WERI-Rb-1 (cell line): ENCODE measurements around the gene AFTPH.

Experiments used
- DNase-seq: peaks from one replicate; pipeline ENCODE4 v3.0.0-alpha.2; 2020
- H3K27ac ChIP-seq: fragments of 250-450 bp; sonication (Bioruptor Pico); 2 replicates; pipeline ENCODE4 v1.5.1; 2020; ENCODE audit warnings: mild to moderate bottlenecking, moderate library complexity
- H3K27me3 ChIP-seq: fragments of 250-450 bp; sonication (Bioruptor Pico); 2 replicates; pipeline ENCODE4 v1.5.1; 2021; ENCODE audit warnings: mild to moderate bottlenecking, low read depth, moderate library complexity; ENCODE audit not compliant: insufficient read depth, severe bottlenecking
- H3K36me3 ChIP-seq: fragments of 250-450 bp; sonication (Bioruptor Pico); 2 replicates; pipeline ENCODE4 v1.5.1; 2020; ENCODE audit warnings: mild to moderate bottlenecking, moderate library complexity
- H3K4me3 ChIP-seq: 2 replicates; pipeline ENCODE4 v1.5.1; 2011; ENCODE audit warnings: low read depth, mild to moderate bottlenecking, control low read depth, low read length
- H3K9me3 ChIP-seq: fragments of 250-450 bp; sonication (Bioruptor Pico); 2 replicates; pipeline ENCODE4 v1.5.1; 2021; ENCODE audit warnings: mild to moderate bottlenecking, moderate library complexity; ENCODE audit not compliant: severe bottlenecking
- TF ChIP-seq, protein P1 (sequence below): IDR thresholded peaks from 2 replicates; pipeline ENCODE4 v1.5.1; 2011; ENCODE audit warnings: low read depth, mild to moderate bottlenecking, control low read depth, inconsistent platforms, low read length

Gene AFTPH

DNA sequence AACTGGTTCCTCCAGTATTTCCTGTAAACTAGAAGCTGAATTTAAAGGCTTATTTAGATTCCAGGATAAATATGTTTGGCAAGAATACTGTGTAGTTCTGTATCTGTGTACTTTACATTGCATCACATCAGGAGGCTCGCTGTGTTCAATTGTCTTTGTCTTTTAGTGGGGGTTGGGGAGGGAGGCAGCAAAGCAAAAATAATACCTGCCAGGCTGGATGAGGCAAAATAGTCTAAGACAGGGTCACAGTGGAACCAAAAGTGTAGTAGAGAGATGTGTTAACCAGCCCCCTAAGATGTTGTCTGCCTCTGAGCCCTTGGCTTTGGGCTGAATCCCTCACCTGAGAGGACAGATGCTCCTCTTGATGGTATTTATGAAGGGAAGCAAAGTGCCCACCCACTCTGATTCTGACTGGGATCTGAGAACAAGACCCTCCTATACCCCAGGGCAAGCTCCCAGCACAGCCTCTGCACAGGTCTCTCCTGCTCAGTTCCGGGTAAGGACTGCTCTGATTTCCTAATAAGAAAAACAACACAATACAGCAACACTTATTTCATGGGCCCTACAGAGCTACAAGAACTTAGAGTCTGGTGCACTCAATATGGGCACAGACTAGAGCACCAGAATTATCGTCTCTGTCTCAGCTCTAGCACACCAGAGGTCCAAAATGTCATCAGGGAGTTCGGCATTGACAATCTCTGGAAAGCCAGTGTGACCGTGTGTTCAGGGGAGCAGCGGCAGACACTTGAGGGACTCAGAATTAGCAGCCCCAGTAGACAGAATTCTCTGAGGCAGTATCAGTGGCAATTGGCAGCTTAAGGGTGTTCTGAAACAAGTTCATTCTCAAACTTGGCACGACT, 7.2 kb upstream of the AFTPH start:
- no peaks in the 10 kb centered on the region for H3K9me3 ChIP-seq
- H3K27ac ChIP-seq: no peak overlapping the region
- H3K27me3 ChIP-seq: no peaks in the 10 kb centered on the region
- H3K36me3 ChIP-seq: no peaks in the 10 kb centered on the region
- TF ChIP-seq, protein P1, sequence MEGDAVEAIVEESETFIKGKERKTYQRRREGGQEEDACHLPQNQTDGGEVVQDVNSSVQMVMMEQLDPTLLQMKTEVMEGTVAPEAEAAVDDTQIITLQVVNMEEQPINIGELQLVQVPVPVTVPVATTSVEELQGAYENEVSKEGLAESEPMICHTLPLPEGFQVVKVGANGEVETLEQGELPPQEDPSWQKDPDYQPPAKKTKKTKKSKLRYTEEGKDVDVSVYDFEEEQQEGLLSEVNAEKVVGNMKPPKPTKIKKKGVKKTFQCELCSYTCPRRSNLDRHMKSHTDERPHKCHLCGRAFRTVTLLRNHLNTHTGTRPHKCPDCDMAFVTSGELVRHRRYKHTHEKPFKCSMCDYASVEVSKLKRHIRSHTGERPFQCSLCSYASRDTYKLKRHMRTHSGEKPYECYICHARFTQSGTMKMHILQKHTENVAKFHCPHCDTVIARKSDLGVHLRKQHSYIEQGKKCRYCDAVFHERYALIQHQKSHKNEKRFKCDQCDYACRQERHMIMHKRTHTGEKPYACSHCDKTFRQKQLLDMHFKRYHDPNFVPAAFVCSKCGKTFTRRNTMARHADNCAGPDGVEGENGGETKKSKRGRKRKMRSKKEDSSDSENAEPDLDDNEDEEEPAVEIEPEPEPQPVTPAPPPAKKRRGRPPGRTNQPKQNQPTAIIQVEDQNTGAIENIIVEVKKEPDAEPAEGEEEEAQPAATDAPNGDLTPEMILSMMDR: no peak
- H3K4me3 ChIP-seq: no peak overlapping the region
- DNase-seq: no peak

DNA sequence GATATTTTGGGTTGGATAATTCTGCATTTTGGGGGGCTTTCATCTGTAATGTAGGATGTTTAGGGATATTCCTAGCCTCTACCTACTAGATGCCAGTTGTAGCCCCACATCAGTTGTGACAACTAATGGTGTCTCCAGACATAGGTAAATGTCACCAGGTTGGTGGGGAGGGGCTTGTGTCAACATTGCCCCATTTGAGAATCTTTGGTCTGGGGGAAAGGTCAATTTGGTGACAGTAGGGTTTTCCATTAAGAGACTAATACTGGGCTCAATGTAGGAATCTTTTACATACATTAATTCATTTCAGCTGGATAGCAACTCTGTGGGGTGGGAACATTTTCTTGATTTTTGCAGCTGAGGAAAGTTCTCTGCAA, 6.6 kb upstream of the AFTPH start:
- H3K9me3 ChIP-seq: no peaks in the 10 kb centered on the region
- TF ChIP-seq, protein P1: no peak
- no peaks in the 10 kb centered on the region for H3K27me3 ChIP-seq
- H3K27ac ChIP-seq: no peak overlapping the region
- H3K36me3 ChIP-seq: no peaks in the 10 kb centered on the region
- DNase-seq: no peak
- no peak overlapping the region for H3K4me3 ChIP-seq

DNA sequence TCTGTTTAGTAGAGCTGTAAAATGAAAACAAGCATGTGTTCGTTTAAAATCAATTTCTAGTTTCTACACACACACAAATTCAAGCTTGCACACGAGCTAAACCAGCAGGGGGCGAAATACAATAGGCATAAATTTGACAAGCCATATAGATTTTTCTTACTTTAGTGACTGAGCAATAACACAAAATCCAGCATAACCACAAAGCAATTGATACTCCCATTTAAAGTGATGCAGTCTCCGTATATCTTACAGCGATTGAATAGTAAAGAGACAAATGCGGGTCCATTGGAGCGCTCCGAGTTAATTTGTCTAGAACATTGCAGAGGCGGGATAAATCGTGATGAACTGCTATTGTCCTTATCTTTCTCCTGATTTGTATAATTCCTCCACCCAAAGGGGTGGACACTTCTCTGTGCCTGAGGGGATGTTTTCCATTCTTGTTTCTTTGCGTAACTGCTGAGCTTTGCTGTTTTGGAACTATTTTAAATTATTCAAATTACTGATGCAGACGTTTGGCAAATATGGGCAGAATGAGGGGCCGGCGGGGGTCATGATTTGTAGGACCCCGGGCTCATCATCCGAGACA, 1.2 kb upstream of the AFTPH start:
- H3K36me3 ChIP-seq: peaks cover 3% of the 10 kb centered on the region; the same call in 1 of the 2 replicates
- H3K4me3 ChIP-seq: peak overlapping the region; percentile 99
- H3K27me3 ChIP-seq: no peaks in the 10 kb centered on the region
- peak overlapping the region; percentile 84 for H3K27ac ChIP-seq
- TF ChIP-seq, protein P1: peak; percentile 70
- peak; percentile 75 for DNase-seq
- no peaks in the 10 kb centered on the region for H3K9me3 ChIP-seq

DNA sequence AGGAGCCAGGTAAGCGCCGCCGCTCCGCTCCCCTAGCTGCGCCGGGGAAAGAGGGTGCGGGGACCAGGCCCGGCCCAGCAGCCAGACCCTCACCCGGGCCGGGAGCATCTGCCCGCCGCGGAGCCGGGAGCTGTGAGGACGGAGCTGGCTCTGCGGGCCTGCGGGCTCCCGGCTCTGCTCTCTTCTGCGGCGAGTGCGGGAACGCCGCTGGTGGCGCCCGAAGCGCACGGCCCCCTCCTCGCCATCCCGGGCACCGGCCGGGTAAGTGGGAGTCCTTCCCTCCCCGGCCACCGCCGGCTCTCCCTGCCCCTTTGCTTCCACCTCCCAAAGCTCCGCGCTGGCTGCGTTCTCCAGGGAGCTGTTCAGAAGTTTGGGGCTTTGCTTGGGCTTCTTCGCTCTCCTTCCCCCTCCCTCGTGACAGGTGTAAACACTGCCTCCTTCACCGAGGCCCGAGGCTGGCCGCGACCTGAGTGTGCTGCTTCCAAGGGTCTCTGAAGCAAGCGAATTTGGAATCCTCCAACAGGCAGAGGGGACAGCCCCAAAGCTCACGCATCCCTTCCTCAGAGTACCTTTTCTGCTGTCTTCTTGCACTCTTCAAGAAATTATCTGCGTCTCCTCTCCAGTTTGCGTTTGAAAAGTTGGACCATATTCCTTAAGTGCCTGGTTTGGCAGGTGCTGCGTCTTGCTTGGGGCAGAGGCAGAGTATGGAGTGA, 632 bp downstream of the AFTPH start:
- H3K27me3 ChIP-seq: no peaks in the 10 kb centered on the region
- H3K27ac ChIP-seq: peak overlapping the region; percentile 65

DNA sequence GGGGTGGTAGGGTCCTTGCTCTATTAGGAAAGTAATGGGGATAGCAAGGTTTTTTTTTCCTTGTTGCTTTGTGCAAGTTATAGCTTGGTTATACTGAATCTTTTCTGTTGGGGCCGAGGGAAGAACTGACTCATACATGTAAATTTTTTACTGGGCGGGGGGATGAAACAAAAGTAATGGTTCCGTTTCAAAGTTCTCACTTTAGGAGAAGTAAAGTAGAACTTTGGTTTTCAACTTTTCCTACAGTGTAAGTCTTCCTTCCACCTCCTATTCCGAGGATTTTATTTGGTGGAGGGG, 1.1 kb downstream of the AFTPH start:
- no peaks in the 10 kb centered on the region for H3K9me3 ChIP-seq
- no peak for DNase-seq
- no peaks in the 10 kb centered on the region for H3K27me3 ChIP-seq
- H3K36me3 ChIP-seq: peaks cover 3% of the 10 kb centered on the region; the same call in 1 of the 2 replicates
- H3K4me3 ChIP-seq: peak overlapping the region; percentile 99
- no peak overlapping the region for H3K27ac ChIP-seq
- TF ChIP-seq, protein P1: no peak

More for the DNA sequence above, 632 bp downstream of the AFTPH start:
- Histone ChIP-seq H3K4me3 (peak overlapping the region; percentile 99), H3K9me3 (no peaks in the 10 kb centered on the region), H3K36me3 (peaks cover 3% of the 10 kb centered on the region; the same call in 1 of the 2 replicates)
- TF ChIP-seq, protein P1: no peak
- peak; percentile 46 for DNase-seq
